LNCAP (cell line): ENCODE data around the gene ARMC5.

ENCODE experiments used
- CTCF ChIP-seq: fragments of 450-650 bp; IDR thresholded peaks from 2 replicates; pipeline ENCODE4 v1.5.1; 2017; ENCODE audit warnings: mild to moderate bottlenecking

Gene ARMC5

DNA sequence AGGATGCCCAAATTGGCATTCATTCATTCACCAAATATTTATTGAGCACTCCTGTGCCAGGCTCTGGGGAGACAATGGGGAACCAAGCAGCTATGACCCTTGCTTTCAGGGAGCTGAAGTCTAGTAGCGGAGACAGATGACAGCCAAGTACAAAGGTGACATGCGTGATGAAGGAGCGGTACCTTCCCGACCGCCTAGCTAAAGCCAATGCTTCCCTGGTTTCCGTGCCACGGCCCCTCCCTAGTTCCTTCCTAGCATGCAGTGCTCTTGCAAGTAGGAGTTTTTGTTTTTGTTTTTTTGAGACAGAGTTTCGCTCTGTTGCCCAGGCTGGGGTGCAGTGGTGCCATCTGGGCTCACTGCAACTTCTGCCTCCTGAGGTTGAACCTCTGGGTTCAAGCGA, 20.4 kb downstream of the ARMC5 start:
- TF ChIP-seq CTCF: no peak

DNA sequence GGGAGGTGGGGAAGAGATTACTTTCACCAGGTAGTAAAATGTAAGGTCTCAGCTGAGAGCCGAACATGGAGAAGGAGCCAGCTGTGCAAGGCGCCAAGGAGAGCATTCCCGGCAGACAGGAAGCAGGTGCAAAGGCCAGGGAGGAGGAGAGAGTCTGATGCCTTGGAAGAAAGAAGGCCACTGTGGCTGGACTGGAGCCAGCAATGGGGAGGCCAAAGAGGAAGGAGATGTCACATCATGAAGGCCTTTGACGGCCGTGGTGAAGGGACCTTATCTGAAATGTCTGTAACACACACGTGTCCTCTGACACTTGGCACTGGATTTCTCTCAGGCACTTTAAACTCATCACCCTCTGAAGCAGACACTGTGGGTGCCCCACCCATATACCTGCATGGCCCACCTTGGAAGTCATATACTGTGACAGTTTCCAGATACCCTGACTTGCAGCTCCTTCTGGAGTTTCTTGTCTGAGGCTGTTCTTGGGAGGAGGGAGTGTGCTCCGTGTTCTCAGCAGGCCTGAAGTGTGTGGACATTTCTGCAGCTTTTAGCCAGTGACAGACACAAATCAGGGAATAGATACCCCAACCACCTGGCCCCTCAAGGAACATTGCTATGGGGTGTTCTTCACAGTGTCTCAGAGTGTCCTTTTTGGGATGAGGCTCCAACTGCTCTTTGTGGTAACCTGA, 21.7 kb downstream of the ARMC5 start:
- no peak for TF ChIP-seq CTCF

DNA sequence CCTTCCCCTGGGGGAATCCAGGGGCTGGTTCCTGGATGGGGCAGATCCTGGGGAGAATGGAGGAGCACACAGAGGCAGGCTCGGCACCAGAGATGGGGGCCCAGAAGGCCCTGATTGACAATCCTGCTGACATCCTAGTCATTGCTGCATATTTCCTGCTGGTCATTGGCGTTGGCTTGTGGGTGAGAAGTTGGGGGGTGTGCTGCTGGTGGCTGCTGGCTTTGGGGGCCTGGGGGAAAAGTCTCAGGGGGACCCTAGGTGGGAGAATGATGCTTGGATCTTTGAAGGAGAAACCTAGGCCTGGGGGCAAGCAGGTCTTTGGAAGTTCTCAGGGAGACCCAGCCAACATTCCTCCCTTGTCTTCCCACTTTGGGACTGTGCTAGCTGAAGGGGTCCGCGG, 23.8 kb downstream of the ARMC5 start, which contains the start of gene SLC5A2:
TSS of gene SLC5A2 (plus strand) at position 43 of the 400 bp plus-strand sequence. CDS start at position 57, 14 bp downstream.
- no peak for TF ChIP-seq CTCF

GRCh38 chr16:31484491-31485171, 25.3 kb downstream of the ARMC5 start:
- no peak for TF ChIP-seq CTCF

- no peak for TF ChIP-seq CTCF
Observed at GRCh38 chr16:31485571-31485970, 26.3 kb downstream of the ARMC5 start.

DNA sequence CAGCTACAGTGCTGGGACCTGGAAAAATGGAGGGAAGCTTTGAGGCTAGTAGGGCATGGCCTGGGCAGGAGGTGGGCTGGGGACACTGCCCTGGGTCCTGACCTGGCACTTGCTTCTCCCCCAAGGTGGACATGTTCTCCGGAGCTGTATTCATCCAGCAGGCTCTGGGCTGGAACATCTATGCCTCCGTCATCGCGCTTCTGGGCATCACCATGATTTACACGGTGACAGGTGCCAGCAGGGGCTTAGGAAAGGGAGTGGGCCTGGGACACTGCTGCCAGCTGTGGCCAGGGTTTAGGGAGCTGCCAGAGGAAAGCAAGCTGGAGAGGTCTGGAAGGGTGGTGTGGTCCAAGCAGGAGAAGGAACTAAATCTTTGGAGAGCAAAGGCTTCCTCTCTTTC, 26.7 kb downstream of the ARMC5 start:
- no peak for TF ChIP-seq CTCF

- no peak for TF ChIP-seq CTCF
Observed at GRCh38 chr16:31487071-31487719, 27.9 kb downstream of the ARMC5 start.
